HG03442 (cell line): Measurements from ENCODE around the gene GALNT4.

ENCODE experiments used
- ATAC-seq: cut with Tn5 transposase; IDR thresholded peaks from one replicate; pipeline ENCODE4 v1.9.1; 2021; ENCODE audit warnings: mild to moderate bottlenecking, moderate library complexity; ENCODE audit not compliant: unreplicated experiment

The GALNT4 gene

GRCh38 chr12:89537389-89537788, 12.8 kb upstream of the GALNT4 start:
- no peak for ATAC-seq

GRCh38 chr12:89529738-89530137, 5.1 kb upstream of the GALNT4 start:
- ATAC-seq = no peak

GRCh38 chr12:89528434-89528833, 3.8 kb upstream of the GALNT4 start:
- ATAC-seq = no peak

GRCh38 chr12:89525824-89526770, 1.5 kb upstream of the GALNT4 start, which contains the start of gene POC1B:
POC1B (minus strand) TSS chr12:89526047; CDS start chr12:89525895, 152 bp downstream.
- peak; percentile 62 for ATAC-seq

- peak; percentile 13 for ATAC-seq
Measured at GRCh38 chr12:89525305-89525823, 768 bp upstream of the GALNT4 start.

- no peak for ATAC-seq
Measured at GRCh38 chr12:89523843-89524540, 604 bp downstream of the GALNT4 start.

- no peak for ATAC-seq
Measured at GRCh38 chr12:89523393-89523792, 1.2 kb downstream of the GALNT4 start.

- ATAC-seq = no peak
Measured at GRCh38 chr12:89521364-89522223, 3.0 kb downstream of the GALNT4 start.

GRCh38 chr12:89517720-89518119, 6.9 kb downstream of the GALNT4 start:
- no peak for ATAC-seq

GRCh38 chr12:89516633-89517032, 8.0 kb downstream of the GALNT4 start:
- no peak for ATAC-seq

- ATAC-seq = peak; percentile 79
Measured at GRCh38 chr12:89514751-89515150, 9.8 kb downstream of the GALNT4 start.

GRCh38 chr12:89513544-89513943, 11.1 kb downstream of the GALNT4 start:
- no peak for ATAC-seq

GRCh38 chr12:89507015-89507824, 17.4 kb downstream of the GALNT4 start:
- no peak for ATAC-seq

GRCh38 chr12:89506050-89506449, 18.5 kb downstream of the GALNT4 start:
- ATAC-seq = no peak

GRCh38 chr12:89504560-89505346, 19.8 kb downstream of the GALNT4 start:
- ATAC-seq = no peak

GRCh38 chr12:89501793-89502192, 22.8 kb downstream of the GALNT4 start:
- ATAC-seq = no peak

GRCh38 chr12:89499857-89500256, 24.7 kb downstream of the GALNT4 start:
- ATAC-seq = no peak

- ATAC-seq = no peak
Measured at GRCh38 chr12:89497467-89497866, 27.1 kb downstream of the GALNT4 start.

GRCh38 chr12:89497005-89497404, 27.6 kb downstream of the GALNT4 start:
- ATAC-seq = no peak
